Glutamatergic neuron (in vitro differentiated cells): Measurements from ENCODE around the gene CHST8. TPM values are rescaled to one million over a fixed set of nuclear protein-coding genes. Genes with fewer than 3 reads are reported as not detected.
A peak's percentile ranks its signal among the peaks of the same experiment; 100 is the strongest.

Source experiments
- DNase-seq: peaks from one replicate; pipeline ENCODE4 v3.0.0; 2022
- H3K27ac Mint-ChIP-seq: one replicate; pipeline ENCODE4 v1.8.0; 2020; ENCODE audit warnings: mild to moderate bottlenecking, mixed read lengths, inconsistent platforms; ENCODE audit not compliant: unreplicated experiment
- H3K27me3 Mint-ChIP-seq: one replicate; pipeline ENCODE4 v1.8.0; 2020; ENCODE audit warnings: mild to moderate bottlenecking, moderate library complexity, mixed read lengths, inconsistent platforms; ENCODE audit not compliant: unreplicated experiment
- H3K36me3 Mint-ChIP-seq: one replicate; pipeline ENCODE4 v1.8.0; 2020; ENCODE audit warnings: mild to moderate bottlenecking, mixed read lengths, inconsistent platforms; ENCODE audit not compliant: unreplicated experiment
- H3K4me1 Mint-ChIP-seq: one replicate; pipeline ENCODE4 v1.8.0; 2020; ENCODE audit warnings: mild to moderate bottlenecking, low read depth, mixed read lengths, inconsistent platforms; ENCODE audit not compliant: unreplicated experiment
- H3K4me3 Mint-ChIP-seq: one replicate; pipeline ENCODE4 v1.8.0; 2020; ENCODE audit warnings: mild to moderate bottlenecking, mixed read lengths, inconsistent platforms; ENCODE audit not compliant: unreplicated experiment
- H3K9me3 Mint-ChIP-seq: one replicate; pipeline ENCODE4 v1.8.0; 2020; ENCODE audit warnings: mild to moderate bottlenecking, moderate library complexity, mixed read lengths, inconsistent platforms; ENCODE audit not compliant: unreplicated experiment
- total RNA-seq: library from RNA; stranded (reverse); fragmentation: NEBNext Ultra II Directional; extraction: Animal tissue kit (Norgen Biotek cat#: 25700); gene quantifications from one replicate; pipeline ENCODE4 v1.2.1, GENCODE V29; 2021; ENCODE audit not compliant: unreplicated experiment
- TF ChIP-seq, protein P1 (sequence below): fragments of 200-600 bp; sonication (generic); IDR thresholded peaks from one replicate; pipeline ENCODE4 v1.5.0; 2021; ENCODE audit not compliant: partially characterized antibody, unreplicated experiment

The CHST8 gene
- total RNA-seq, 1 donor from 2014 or later: 235 TPM

DNA sequence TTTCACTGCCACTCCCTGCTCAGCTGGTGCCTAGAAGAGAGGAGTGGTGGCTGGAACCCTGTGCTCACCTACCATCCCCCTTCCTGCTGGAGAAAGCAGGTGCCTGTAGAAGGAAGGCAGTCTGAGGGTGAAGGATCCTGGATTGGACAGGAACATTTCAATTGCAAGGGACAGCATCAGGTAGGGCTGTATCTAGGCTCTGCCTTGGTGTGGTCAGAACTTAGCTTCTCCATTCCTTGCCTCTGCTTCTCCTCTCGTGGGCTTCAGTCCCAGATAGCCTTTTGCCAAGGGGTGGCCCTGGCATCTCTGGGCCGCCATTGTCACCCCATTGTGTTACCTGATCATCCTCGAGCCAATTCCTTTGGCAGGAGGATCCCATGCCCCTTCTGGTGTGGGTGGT, 101.8 kb downstream of the CHST8 start:
- H3K36me3 Mint-ChIP-seq: peaks cover 18% of the 10 kb centered on the region
- TF ChIP-seq, protein P1, sequence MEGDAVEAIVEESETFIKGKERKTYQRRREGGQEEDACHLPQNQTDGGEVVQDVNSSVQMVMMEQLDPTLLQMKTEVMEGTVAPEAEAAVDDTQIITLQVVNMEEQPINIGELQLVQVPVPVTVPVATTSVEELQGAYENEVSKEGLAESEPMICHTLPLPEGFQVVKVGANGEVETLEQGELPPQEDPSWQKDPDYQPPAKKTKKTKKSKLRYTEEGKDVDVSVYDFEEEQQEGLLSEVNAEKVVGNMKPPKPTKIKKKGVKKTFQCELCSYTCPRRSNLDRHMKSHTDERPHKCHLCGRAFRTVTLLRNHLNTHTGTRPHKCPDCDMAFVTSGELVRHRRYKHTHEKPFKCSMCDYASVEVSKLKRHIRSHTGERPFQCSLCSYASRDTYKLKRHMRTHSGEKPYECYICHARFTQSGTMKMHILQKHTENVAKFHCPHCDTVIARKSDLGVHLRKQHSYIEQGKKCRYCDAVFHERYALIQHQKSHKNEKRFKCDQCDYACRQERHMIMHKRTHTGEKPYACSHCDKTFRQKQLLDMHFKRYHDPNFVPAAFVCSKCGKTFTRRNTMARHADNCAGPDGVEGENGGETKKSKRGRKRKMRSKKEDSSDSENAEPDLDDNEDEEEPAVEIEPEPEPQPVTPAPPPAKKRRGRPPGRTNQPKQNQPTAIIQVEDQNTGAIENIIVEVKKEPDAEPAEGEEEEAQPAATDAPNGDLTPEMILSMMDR: no peak
- H3K4me1 Mint-ChIP-seq: peaks cover 78% of the 10 kb centered on the region

DNA sequence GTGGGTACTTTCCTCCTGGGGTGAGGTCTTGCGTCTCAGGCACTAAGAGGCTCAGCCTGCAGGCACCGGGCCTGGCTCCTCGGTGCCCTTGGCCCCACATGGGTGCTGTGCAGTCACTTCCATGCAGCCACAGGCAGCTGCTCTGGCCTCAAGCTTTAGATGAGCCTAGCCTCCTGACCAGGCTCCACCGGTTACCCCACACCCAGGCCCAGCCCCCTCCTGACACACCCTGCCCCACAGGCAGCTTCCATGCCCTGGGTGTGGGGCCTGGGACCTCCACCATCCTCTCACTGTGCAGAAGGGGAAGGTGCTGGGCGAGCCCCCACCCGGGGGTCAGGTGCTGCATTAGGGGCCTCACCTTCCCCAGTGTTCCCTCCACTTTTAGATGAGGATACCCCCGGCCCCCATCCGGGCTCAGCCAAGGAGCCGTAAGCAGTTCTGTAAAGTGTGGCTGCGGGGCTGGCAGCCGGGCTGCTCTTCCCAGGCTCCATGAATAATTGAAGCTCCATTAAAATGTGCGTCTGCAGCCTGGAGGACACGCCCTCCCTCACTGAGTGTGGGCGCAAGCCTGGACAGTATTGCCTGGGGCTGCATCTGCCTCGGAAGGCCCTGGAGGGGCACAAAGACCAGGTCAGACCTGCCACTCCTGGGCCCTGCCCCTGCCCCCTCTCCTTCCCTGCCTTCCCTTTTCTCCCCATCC, 102.4 kb downstream of the CHST8 start:
- peaks cover 55% of the 10 kb centered on the region for H3K27me3 Mint-ChIP-seq

More for the DNA sequence above, 101.8 kb downstream of the CHST8 start:
- DNase-seq: no peak
- Mint-ChIP-seq H3K27me3 (peaks cover 55% of the 10 kb centered on the region), H3K27ac (peak overlapping the region; percentile 99), H3K9me3 (peaks cover 53% of the 10 kb centered on the region), H3K4me3 (peak overlapping the region; percentile 13)

DNA sequence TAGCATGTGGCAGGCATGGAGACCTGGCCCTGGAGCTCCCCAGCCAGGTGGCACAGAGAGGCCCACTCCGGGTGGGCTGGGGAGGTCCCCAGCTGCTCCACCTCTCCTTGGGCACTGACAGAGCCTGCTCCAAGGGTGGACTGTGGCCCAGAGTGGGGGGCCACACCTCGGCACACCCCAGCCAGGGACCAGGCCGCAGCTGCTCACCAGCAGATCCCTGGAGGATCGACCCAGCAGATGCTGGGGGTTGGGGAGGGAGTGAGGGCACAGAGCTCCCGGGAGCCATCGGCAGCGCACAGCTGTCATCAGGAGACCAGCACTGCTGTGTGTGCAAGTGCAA, 102.9 kb downstream of the CHST8 start:
- peaks cover 23% of the 10 kb centered on the region for H3K36me3 Mint-ChIP-seq
- TF ChIP-seq, protein P1: no peak
- peaks cover 55% of the 10 kb centered on the region for H3K27me3 Mint-ChIP-seq

More for the DNA sequence above, 102.4 kb downstream of the CHST8 start:
- Mint-ChIP-seq H3K4me1 (peaks cover 73% of the 10 kb centered on the region), H3K27ac (peak overlapping the region; percentile 99), H3K36me3 (peaks cover 23% of the 10 kb centered on the region), H3K9me3 (peaks cover 59% of the 10 kb centered on the region), H3K4me3 (peak overlapping the region; percentile 82)
- DNase-seq: peak; percentile 84
- TF ChIP-seq, protein P1: no peak

DNA sequence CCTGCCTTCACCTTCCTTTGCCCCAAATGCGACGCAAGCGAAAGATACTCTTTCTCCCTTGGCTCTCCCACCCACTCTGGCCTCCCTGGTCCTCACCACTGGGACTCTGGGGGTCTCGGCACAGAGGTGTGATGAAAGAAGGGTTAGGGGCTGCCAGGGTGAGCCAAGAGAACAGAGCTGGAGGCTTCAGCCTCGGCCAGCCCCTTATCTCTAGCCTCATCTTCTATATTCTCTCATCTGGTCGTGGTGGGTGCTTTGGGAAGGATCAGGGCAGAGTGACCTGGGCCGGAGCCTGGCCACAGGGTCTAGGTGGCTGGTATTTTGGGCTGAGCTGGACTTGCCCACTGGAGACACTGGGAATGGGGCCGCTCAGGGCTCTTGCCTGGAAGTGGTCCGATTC, 103.8 kb downstream of the CHST8 start:
- TF ChIP-seq, protein P1: no peak
- H3K27ac Mint-ChIP-seq: peak overlapping the region; percentile 99
- H3K36me3 Mint-ChIP-seq: peaks cover 21% of the 10 kb centered on the region
- H3K27me3 Mint-ChIP-seq: peaks cover 49% of the 10 kb centered on the region
- H3K4me1 Mint-ChIP-seq: peaks cover 71% of the 10 kb centered on the region
- H3K4me3 Mint-ChIP-seq: peak overlapping the region; percentile 82
- H3K9me3 Mint-ChIP-seq: peaks cover 61% of the 10 kb centered on the region
- no peak for DNase-seq

More for the DNA sequence above, 102.9 kb downstream of the CHST8 start:
- peak; percentile 71 for DNase-seq
- H3K4me1 Mint-ChIP-seq: peaks cover 71% of the 10 kb centered on the region
- peaks cover 60% of the 10 kb centered on the region for H3K9me3 Mint-ChIP-seq
- peak overlapping the region; percentile 99 for H3K27ac Mint-ChIP-seq
- peak overlapping the region; percentile 82 for H3K4me3 Mint-ChIP-seq

DNA sequence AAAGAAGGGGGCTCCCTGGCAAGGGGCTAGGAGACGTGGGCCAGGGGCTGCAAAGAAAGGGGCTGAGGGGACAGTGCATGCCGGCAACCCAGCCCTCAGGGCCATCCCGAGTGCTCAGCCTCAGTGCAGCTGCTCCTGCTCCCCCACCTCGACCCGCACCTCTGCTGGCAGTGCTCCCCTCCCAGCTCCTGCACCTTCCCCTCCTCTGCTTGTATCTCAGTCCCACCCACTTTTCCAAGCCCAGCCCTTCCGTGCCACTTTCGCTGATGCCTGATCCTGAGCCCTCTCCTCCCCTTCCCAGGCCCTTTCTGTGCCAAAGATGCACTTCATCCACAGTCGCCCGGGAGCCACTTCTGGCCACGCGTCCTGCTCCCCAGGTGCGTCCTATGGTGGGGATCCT, 105.0 kb downstream of the CHST8 start:
- Mint-ChIP-seq H3K9me3 (peaks cover 60% of the 10 kb centered on the region), H3K27me3 (peaks cover 41% of the 10 kb centered on the region), H3K27ac (peak overlapping the region; percentile 62), H3K4me1 (peaks cover 68% of the 10 kb centered on the region), H3K4me3 (peak overlapping the region; percentile 42), H3K36me3 (peaks cover 22% of the 10 kb centered on the region)
- TF ChIP-seq, protein P1: no peak
- no peak for DNase-seq
